ENCODE data around the gene ALB.

DNA sequence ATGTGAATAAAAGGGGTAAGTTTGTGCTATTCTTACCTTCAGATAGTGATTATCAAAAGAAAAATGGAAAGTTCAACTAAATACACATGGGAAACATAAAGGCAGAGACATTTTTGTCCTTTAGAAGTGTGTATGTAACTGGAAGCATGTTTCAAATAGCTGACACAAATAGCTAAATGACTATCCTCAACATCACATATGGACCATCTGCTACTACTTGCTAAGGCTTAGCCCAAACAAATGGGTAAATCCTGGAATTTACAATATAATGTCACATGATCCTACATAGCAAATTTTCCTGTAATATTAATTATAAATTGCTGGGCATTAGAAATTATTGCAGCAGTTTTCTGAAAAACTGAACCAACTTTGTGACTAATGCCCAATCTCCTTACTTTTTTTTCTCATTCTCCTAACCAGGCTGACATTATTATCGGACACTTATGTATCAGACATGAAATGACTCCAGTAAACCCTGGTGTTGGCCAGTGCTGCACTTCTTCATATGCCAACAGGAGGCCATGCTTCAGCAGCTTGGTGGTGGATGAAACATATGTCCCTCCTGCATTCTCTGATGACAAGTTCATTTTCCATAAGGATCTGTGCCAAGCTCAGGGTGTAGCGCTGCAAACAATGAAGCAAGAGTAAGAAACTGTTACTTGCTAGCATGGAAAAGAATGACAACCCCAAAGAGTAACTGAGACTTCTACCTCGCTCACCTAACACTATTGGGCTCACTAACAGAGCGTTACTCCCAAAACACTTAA, 48.1 kb downstream of the ALB start:
- no peak for TF ChIP-seq CTCF (IDR thresholded peaks at IDR 0.05)
- no peak for TF ChIP-seq POLR2A (IDR thresholded peaks at IDR 0.05)
- TF ChIP-seq POLR2AphosphoS5 (IDR thresholded peaks at IDR 0.05) = no peak
- no peak for TF ChIP-seq EP300 (IDR thresholded peaks at IDR 0.05)
